K562 (cell line): ENCODE data around the gene ARPC1A. TPM values are rescaled to one million over a fixed set of nuclear protein-coding genes. Genes with fewer than 3 reads are reported as not detected.
A peak's percentile ranks its signal among the peaks of the same experiment; 100 is the strongest.

ENCODE experiments used
- ADNP ChIP-seq: fragments of 200-800 bp; sonication (Bioruptor generic); IDR thresholded peaks from 2 replicates; pipeline ENCODE4 v1.6.1; 2016; ENCODE audit warnings: missing genetic modification characterization, missing compliant biosample characterization
- CCNT2 ChIP-seq: IDR thresholded peaks from 2 replicates; pipeline ENCODE4 v1.6.1; 2011; ENCODE audit warnings: borderline replicate concordance, low read depth, mild to moderate bottlenecking, moderate library complexity, mixed read lengths, low read length; ENCODE audit not compliant: insufficient read length; ENCODE audit errors: extremely low read depth
- ERF ChIP-seq: fragments of 450-650 bp; formaldehyde crosslinking; IDR thresholded peaks from 2 replicates; pipeline ENCODE4 v1.4.0; 2020; ENCODE audit warnings: mild to moderate bottlenecking, mixed read lengths
- FIP1L1 ChIP-seq: fragments of 200-400 bp; formaldehyde crosslinking; IDR thresholded peaks from 2 replicates; pipeline ENCODE4 v1.6.1; 2018; ENCODE audit warnings: mild to moderate bottlenecking, low read depth, low read length; ENCODE audit not compliant: poor library complexity, severe bottlenecking
- HNRNPL ChIP-seq: fragments of 200-400 bp; formaldehyde crosslinking; IDR thresholded peaks from 2 replicates; pipeline ENCODE4 v1.6.1; 2017; ENCODE audit warnings: low read depth, mild to moderate bottlenecking, low read length
- MAZ ChIP-seq, 2 experiments: fragments of 450-650 bp in 1 of 2; sonication (generic) in 1 of 2; formaldehyde crosslinking; IDR thresholded peaks in 1 of 2; conservative IDR thresholded peaks in 1 of 2; 2 replicates each; pipeline versions ENCODE4 v1.4.0 to v1.5.0; 2020; ENCODE audit warnings: mild to moderate bottlenecking in 1 of 2, missing genetic modification reagents in 1 of 2
- MYNN ChIP-seq, 2 experiments: sonication (generic); formaldehyde crosslinking in 1 of 2; IDR thresholded peaks; 2 replicates each; pipeline versions ENCODE4 v1.5.0 to v1.6.1; 2016 to 2020; ENCODE audit warnings: antibody characterized with exemption in 1 of 2, missing genetic modification reagents in 1 of 2
- NCOA6 ChIP-seq: fragments of 450-650 bp; IDR thresholded peaks from 2 replicates; pipeline ENCODE4 v1.6.1; 2017; ENCODE audit warnings: mild to moderate bottlenecking
- NFIC ChIP-seq: fragments of 450-650 bp; IDR thresholded peaks from 2 replicates; pipeline ENCODE4 v1.6.1; 2017; ENCODE audit warnings: mild to moderate bottlenecking, inconsistent platforms
- PCBP1 ChIP-seq: fragments of 200-400 bp; formaldehyde crosslinking; IDR thresholded peaks from 2 replicates; pipeline ENCODE4 v1.6.1; 2018; ENCODE audit warnings: mild to moderate bottlenecking, low read depth, low read length; ENCODE audit not compliant: poor library complexity, severe bottlenecking
- POLR2G ChIP-seq: fragments of 200-400 bp; formaldehyde crosslinking; IDR thresholded peaks from 2 replicates; pipeline ENCODE4 v1.6.1; 2017; ENCODE audit warnings: low read depth, mild to moderate bottlenecking, antibody characterized with exemption, low read length, moderate library complexity
- POLR2H ChIP-seq: IDR thresholded peaks from 2 replicates; pipeline ENCODE4 v1.6.1; 2016; ENCODE audit warnings: missing genetic modification characterization, low read depth, mild to moderate bottlenecking, control low read depth, missing compliant biosample characterization, moderate library complexity
- SAFB ChIP-seq: fragments of 200-400 bp; formaldehyde crosslinking; IDR thresholded peaks from 2 replicates; pipeline ENCODE4 v1.6.1; 2017; ENCODE audit warnings: low read depth, low read length, borderline replicate concordance
- U2AF1 ChIP-seq: fragments of 200-400 bp; formaldehyde crosslinking; optimal IDR thresholded peaks from 2 replicates; pipeline ENCODE3; 2017; ENCODE audit warnings: mild to moderate bottlenecking, low read depth, low read length, moderate library complexity
- ZBTB8A ChIP-seq: fragments of 450-650 bp; IDR thresholded peaks from 2 replicates; pipeline ENCODE4 v1.6.1; 2018; ENCODE audit warnings: mild to moderate bottlenecking, moderate library complexity; ENCODE audit not compliant: partially characterized antibody
- ZEB2 ChIP-seq: fragments of 450-650 bp; IDR thresholded peaks from 2 replicates; pipeline ENCODE4 v1.6.1; 2016
- ZNF695 ChIP-seq: fragments of 450-650 bp; formaldehyde crosslinking; IDR thresholded peaks from 2 replicates; pipeline ENCODE4 v1.4.0; 2020; ENCODE audit warnings: mild to moderate bottlenecking, moderate library complexity
- ZNF764 ChIP-seq: fragments of 250-450 bp; sonication (Bioruptor Pico); IDR thresholded peaks from 2 replicates; pipeline ENCODE4 v1.4.0; 2020; ENCODE audit warnings: low read depth, mild to moderate bottlenecking, moderate library complexity
- polyA plus RNA-seq, 8 experiments: library from polyadenylated mRNA; depleted of rRNA in 4 of 8; stranded (reverse) in 5 of 8; unstranded in 3 of 8; fragments of >200 nt; fragmentation: Nextera tagmentation in 2 of 8; fragmentation: Illumina TruSeq in 1 of 8; extraction: Ambion mirVana in 2 of 8; extraction: Trizol in 1 of 8; gene quantifications; 2 replicates each; pipeline versions ENCODE4 v1.2.1 to v1.2.3, GENCODE V29; 2011 to 2014; ENCODE audit warnings: inconsistent platforms in 1 of 8, missing spikeins in 1 of 8
- total RNA-seq, 7 experiments: library from RNA; depleted of rRNA in 6 of 7; stranded (reverse); fragments of >200 nt in 6 of 7; fragmentation: Illumina TruSeq in 2 of 7; extraction: Trizol in 2 of 7; gene quantifications; 2 replicates each; pipeline versions ENCODE4 v1.2.1 to v1.2.3, GENCODE V29; 2011 to 2021; ENCODE audit warnings: low replicate concordance in 1 of 7
- TF ChIP-seq, protein P1 (sequence below), 2 experiments: fragments of 450-650 bp; conservative IDR thresholded peaks; 2 replicates each; pipeline ENCODE4 v1.6.1; 2017; ENCODE audit warnings: mild to moderate bottlenecking in 2 of 2, moderate library complexity in 2 of 2
- TF ChIP-seq, protein P2 (sequence below), 2 experiments: fragments of 450-650 bp in 1 of 2; sonication (generic) in 1 of 2; formaldehyde crosslinking in 1 of 2; IDR thresholded peaks in 1 of 2; conservative IDR thresholded peaks in 1 of 2; 2 replicates each; pipeline versions ENCODE4 v1.6.1 to v1.8.1; 2016 to 2023; ENCODE audit warnings: mild to moderate bottlenecking in 2 of 2, moderate library complexity in 2 of 2, inconsistent platforms in 1 of 2, missing genetic modification reagents in 1 of 2
- TF ChIP-seq, protein P3 (sequence below): fragments of 450-650 bp; formaldehyde crosslinking; IDR thresholded peaks from 2 replicates; pipeline ENCODE4 v1.4.0; 2022; ENCODE audit warnings: mild to moderate bottlenecking, moderate library complexity
- TF ChIP-seq, protein P4 (sequence below): fragments of 250-450 bp; sonication (Bioruptor Pico); IDR thresholded peaks from 2 replicates; pipeline ENCODE4 v1.8.0; 2022; ENCODE audit warnings: inconsistent platforms

Gene ARPC1A
- total and polyA plus RNA-seq, 9 of the 15 experiments (the other 6 are each of a cell fraction or from before 2014, with no cell fraction given) = 39.5 to 151 (median 86.1) TPM

DNA sequence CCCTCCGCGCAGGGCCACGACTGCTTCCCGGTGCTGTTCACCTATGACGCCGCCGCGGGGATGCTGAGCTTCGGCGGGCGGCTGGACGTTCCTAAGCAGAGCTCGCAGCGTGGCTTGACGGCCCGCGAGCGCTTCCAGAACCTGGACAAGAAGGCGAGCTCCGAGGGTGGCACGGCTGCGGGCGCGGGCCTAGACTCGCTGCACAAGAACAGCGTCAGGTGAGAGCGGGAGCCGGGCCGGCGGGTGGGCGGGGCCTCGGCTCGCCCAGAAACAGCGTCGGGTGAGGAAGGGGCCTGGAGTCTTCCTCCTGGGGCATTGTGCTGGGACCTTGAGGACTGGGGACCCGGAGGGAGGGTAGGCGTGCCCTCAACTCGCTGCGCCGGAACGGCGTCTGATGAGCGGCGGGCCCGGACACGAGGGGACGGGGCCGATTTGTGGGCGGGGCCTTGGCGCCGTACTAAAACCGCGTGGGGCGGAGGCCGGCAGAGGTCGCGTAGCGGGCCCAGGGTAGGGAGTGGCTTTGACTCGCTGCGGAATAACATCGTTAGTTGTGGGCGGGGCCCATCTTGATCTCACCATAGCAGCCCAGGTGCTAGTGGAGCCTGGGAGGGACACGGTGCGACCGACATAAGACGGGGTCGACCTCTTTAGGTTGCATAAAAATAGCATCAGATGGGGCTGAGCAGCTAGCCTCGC, 67.1 kb downstream of the ARPC1A start (continued):
- TF ChIP-seq ADNP = no peak
- TF ChIP-seq, protein P1, sequence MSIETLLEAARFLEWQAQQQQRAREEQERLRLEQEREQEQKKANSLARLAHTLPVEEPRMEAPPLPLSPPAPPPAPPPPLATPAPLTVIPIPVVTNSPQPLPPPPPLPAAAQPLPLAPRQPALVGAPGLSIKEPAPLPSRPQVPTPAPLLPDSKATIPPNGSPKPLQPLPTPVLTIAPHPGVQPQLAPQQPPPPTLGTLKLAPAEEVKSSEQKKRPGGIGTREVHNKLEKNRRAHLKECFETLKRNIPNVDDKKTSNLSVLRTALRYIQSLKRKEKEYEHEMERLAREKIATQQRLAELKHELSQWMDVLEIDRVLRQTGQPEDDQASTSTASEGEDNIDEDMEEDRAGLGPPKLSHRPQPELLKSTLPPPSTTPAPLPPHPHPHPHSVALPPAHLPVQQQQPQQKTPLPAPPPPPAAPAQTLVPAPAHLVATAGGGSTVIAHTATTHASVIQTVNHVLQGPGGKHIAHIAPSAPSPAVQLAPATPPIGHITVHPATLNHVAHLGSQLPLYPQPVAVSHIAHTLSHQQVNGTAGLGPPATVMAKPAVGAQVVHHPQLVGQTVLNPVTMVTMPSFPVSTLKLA (conservative IDR thresholded peaks at IDR 0.05) = peak in 1 of 2 experiments; percentile 69
- TF ChIP-seq PCBP1 = peak; percentile 61
- TF ChIP-seq ERF (CRISPR knock-in tag) = peak; percentile 82; the same call in 1 of the 2 replicates
- TF ChIP-seq NFIC = peak; percentile 11; the same call in 1 of the 2 replicates
- TF ChIP-seq MAZ (CRISPR knock-in tag; conservative IDR thresholded peaks at IDR 0.05 in 1 of 2, IDR thresholded peaks at IDR 0.05 in 1 of 2) = peak; percentile 39 to 54; a peak in 2 of 4 replicates
- TF ChIP-seq ZNF764 = no peak
- no peak for TF ChIP-seq POLR2H (tag)
- TF ChIP-seq ZBTB8A = no peak
- TF ChIP-seq CCNT2 = peak; percentile 33
- TF ChIP-seq U2AF1 = peak; percentile 60
- TF ChIP-seq POLR2G = peak; percentile 85
- TF ChIP-seq, protein P2, sequence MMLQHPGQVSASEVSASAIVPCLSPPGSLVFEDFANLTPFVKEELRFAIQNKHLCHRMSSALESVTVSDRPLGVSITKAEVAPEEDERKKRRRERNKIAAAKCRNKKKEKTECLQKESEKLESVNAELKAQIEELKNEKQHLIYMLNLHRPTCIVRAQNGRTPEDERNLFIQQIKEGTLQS (IDR thresholded peaks at IDR 0.05) = 0 out of 2 replicates have a peak, but pooled peaks have one; percentile 15
- TF ChIP-seq, protein P2 (CRISPR knock-in tag; conservative IDR thresholded peaks at IDR 0.05) = no peak
- TF ChIP-seq NCOA6 = no peak
- peak; percentile 87 for TF ChIP-seq FIP1L1
- TF ChIP-seq, protein P3, sequence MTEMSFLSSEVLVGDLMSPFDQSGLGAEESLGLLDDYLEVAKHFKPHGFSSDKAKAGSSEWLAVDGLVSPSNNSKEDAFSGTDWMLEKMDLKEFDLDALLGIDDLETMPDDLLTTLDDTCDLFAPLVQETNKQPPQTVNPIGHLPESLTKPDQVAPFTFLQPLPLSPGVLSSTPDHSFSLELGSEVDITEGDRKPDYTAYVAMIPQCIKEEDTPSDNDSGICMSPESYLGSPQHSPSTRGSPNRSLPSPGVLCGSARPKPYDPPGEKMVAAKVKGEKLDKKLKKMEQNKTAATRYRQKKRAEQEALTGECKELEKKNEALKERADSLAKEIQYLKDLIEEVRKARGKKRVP = 0 out of 2 replicates have a peak, but pooled peaks have one; percentile 17
- no peak for TF ChIP-seq ZNF695 (CRISPR knock-in tag)
- TF ChIP-seq SAFB = peak; percentile 80
- TF ChIP-seq ZEB2 = no peak
- TF ChIP-seq MYNN (IDR thresholded peaks at IDR 0.05) = peak; percentile 43; the same call in 1 of the 2 replicates
- TF ChIP-seq MYNN (CRISPR knock-in tag; IDR thresholded peaks at IDR 0.05) = no peak
- TF ChIP-seq HNRNPL = peak; percentile 56; the same call in 1 of the 2 replicates
- TF ChIP-seq, protein P4, sequence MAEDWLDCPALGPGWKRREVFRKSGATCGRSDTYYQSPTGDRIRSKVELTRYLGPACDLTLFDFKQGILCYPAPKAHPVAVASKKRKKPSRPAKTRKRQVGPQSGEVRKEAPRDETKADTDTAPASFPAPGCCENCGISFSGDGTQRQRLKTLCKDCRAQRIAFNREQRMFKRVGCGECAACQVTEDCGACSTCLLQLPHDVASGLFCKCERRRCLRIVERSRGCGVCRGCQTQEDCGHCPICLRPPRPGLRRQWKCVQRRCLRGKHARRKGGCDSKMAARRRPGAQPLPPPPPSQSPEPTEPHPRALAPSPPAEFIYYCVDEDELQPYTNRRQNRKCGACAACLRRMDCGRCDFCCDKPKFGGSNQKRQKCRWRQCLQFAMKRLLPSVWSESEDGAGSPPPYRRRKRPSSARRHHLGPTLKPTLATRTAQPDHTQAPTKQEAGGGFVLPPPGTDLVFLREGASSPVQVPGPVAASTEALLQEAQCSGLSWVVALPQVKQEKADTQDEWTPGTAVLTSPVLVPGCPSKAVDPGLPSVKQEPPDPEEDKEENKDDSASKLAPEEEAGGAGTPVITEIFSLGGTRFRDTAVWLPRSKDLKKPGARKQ (CRISPR knock-in tag) = no peak
